ENCODE measurements around the gene PAF1. TPM values are rescaled to one million over a fixed set of nuclear protein-coding genes. Genes with fewer than 3 reads are reported as not detected.

PAF1 gene
- polyA plus RNA-seq, 1 donor (not counting 4 experiments of a cell fraction or from before 2014, with no cell fraction given) = 39.4 TPM

GRCh38 chr19:39365531-39365930 lies 25.4 kb downstream of the PAF1 start:
- TF ChIP-seq EZH2 (IDR thresholded peaks at IDR 0.05; ENCODE audit: low read length) (no peak), CTCF (optimal IDR thresholded peaks at IDR 0.05 in 1 of 3, IDR thresholded peaks at IDR 0.05 in 1 of 3, conservative IDR thresholded peaks at IDR 0.05 in 1 of 3; ENCODE audit: extremely low read depth in 1 of 3, insufficient read depth in 2 of 3, low read length in 3 of 3) (no peak)
- H3K4me2 ChIP-seq (ENCODE audit: control insufficient read depth, extremely low read depth, insufficient read depth, low read depth, low read length) = no peak overlapping the region
- no peaks in the 10 kb centered on the region for H3K79me2 ChIP-seq (ENCODE audit: control insufficient read depth, insufficient read depth, low read length)
- H4K20me1 ChIP-seq (ENCODE audit: control insufficient read depth, extremely low read depth, insufficient read depth, low read length) = no peaks in the 10 kb centered on the region
- FAIRE-seq (no peak), DNase-seq (ENCODE audit: low read depth, low spot score) (no peak)
- H3K27me3 ChIP-seq (ENCODE audit: control insufficient read depth, extremely low read depth, insufficient read depth, low read length) = no peaks in the 10 kb centered on the region
- no peaks in the 10 kb centered on the region for H3K9me3 ChIP-seq (ENCODE audit: control insufficient read depth, low read depth, low read length)
- H3K4me3 ChIP-seq (ENCODE audit: control insufficient read depth in 2 of 3, extremely low read depth in 1 of 3, insufficient read depth in 2 of 3, low read depth in 1 of 3, low read length in 3 of 3) = no peak overlapping the region
- peaks cover 16 to 30% of the 10 kb centered on the region in 2 experiments for H3K36me3 ChIP-seq (ENCODE audit: control insufficient read depth in 2 of 2, extremely low read depth in 1 of 2, insufficient read depth in 2 of 2, low read length in 2 of 2)
- peaks cover 3% of the 10 kb centered on the region for H3K9me1 ChIP-seq (ENCODE audit: control insufficient read depth, extremely low read depth, insufficient read depth, low read length)
- H3K9ac ChIP-seq (ENCODE audit: control insufficient read depth, extremely low read depth, insufficient read depth, low read length) = no peak overlapping the region
- peaks cover 23% of the 10 kb centered on the region for H3K4me1 ChIP-seq (ENCODE audit: control insufficient read depth, extremely low read depth, insufficient read depth, low read length)
- H3K27ac ChIP-seq (ENCODE audit: control insufficient read depth, insufficient read depth, low read length) = no peak overlapping the region
- H2AFZ ChIP-seq (ENCODE audit: control insufficient read depth, low read length) = no peak overlapping the region
- dilution Hi-C loops (cut with MboI; ENCODE audit: extremely low pct_ligation_motif_present, low sequenced_read_pairs) = no loop called here

DNA sequence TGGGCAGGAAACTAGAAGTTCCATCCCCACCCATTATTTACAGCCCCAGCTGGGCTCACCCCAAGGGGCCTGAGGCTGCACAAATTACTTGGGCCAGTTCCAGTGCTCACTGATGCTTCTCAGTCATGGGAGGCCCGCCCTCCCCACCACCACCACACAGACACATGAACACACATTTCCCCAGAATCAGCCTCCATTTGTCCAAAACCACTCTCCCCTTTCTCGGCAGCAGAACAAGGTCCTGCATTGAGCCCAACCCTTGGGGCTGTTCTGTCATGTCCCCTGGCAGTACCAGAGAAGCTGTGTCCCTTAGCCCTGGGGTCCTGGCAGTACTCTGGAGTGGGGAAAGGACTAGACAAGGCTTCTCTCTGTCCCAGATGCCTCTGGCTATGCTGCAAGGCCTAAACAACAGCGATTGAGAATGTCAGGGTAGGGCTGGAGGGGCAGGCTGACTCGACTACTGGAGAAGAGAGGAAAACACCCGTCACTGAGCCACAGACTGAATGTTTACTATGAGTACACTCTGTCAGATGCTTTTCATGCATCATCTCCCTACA lies 26.9 kb downstream of the PAF1 start:
- no peak for FAIRE-seq
- Histone ChIP-seq H3K4me2 (ENCODE audit: control insufficient read depth, extremely low read depth, insufficient read depth, low read depth, low read length) (no peak overlapping the region), H3K4me3 (ENCODE audit: control insufficient read depth in 2 of 3, extremely low read depth in 1 of 3, insufficient read depth in 2 of 3, low read depth in 1 of 3, low read length in 3 of 3) (no peak overlapping the region), H2AFZ (ENCODE audit: control insufficient read depth, low read length) (no peak overlapping the region), H3K27me3 (ENCODE audit: control insufficient read depth, extremely low read depth, insufficient read depth, low read length) (no peaks in the 10 kb centered on the region), H3K9ac (ENCODE audit: control insufficient read depth, extremely low read depth, insufficient read depth, low read length) (no peak overlapping the region), H3K27ac (ENCODE audit: control insufficient read depth, insufficient read depth, low read length) (peak overlapping the region; percentile 46), H3K9me3 (ENCODE audit: control insufficient read depth, low read depth, low read length) (no peaks in the 10 kb centered on the region), H3K9me1 (ENCODE audit: control insufficient read depth, extremely low read depth, insufficient read depth, low read length) (peaks cover 3% of the 10 kb centered on the region), H3K4me1 (ENCODE audit: control insufficient read depth, extremely low read depth, insufficient read depth, low read length) (peaks cover 23% of the 10 kb centered on the region), H4K20me1 (ENCODE audit: control insufficient read depth, extremely low read depth, insufficient read depth, low read length) (no peaks in the 10 kb centered on the region), H3K79me2 (ENCODE audit: control insufficient read depth, insufficient read depth, low read length) (no peaks in the 10 kb centered on the region), H3K36me3 (ENCODE audit: control insufficient read depth in 2 of 2, extremely low read depth in 1 of 2, insufficient read depth in 2 of 2, low read length in 2 of 2) (peaks cover 15 to 30% of the 10 kb centered on the region in 2 experiments)
- TF ChIP-seq EZH2 (IDR thresholded peaks at IDR 0.05; ENCODE audit: low read length) (no peak), CTCF (optimal IDR thresholded peaks at IDR 0.05 in 1 of 3, IDR thresholded peaks at IDR 0.05 in 1 of 3, conservative IDR thresholded peaks at IDR 0.05 in 1 of 3; ENCODE audit: extremely low read depth in 1 of 3, insufficient read depth in 2 of 3, low read length in 3 of 3) (no peak)
- no peak for DNase-seq (ENCODE audit: low read depth, low spot score)
- dilution Hi-C loops (cut with MboI; ENCODE audit: extremely low pct_ligation_motif_present, low sequenced_read_pairs) = no loop called here

Data from keratinocyte (primary cell).